GM12878 (cell line): Measurements from ENCODE around the gene TMUB1.

Experiments
- EZH2 ChIP-seq: IDR thresholded peaks from 2 replicates; pipeline ENCODE4 v1.6.1; 2012; ENCODE audit warnings: low read depth, mild to moderate bottlenecking, control low read depth, inconsistent platforms, low read length, borderline replicate concordance; ENCODE audit not compliant: control insufficient read depth
- HCFC1 ChIP-seq: fragments of 150-350 bp; IDR thresholded peaks from 2 replicates; pipeline ENCODE4 v1.6.1; 2014; ENCODE audit warnings: low read length
- POLR2A ChIP-seq: IDR thresholded peaks from 2 replicates; pipeline ENCODE4 v1.6.1; 2011; ENCODE audit warnings: low read depth, mild to moderate bottlenecking, low read length
- TF ChIP-seq, protein P1 (sequence below), 3 experiments: IDR thresholded peaks in 2 of 3; conservative IDR thresholded peaks in 1 of 3; 2 replicates each; pipeline ENCODE4 v1.5.1; 2011; ENCODE audit warnings: low read depth in 3 of 3, low read length in 3 of 3, mild to moderate bottlenecking in 3 of 3, control low read depth in 2 of 3, moderate library complexity in 2 of 3, inconsistent platforms in 1 of 3, mixed read lengths in 1 of 3; ENCODE audit not compliant: control insufficient read depth in 2 of 3, insufficient read depth in 1 of 3; ENCODE audit errors: extremely low read depth in 1 of 3

GRCh38 chr7:151053096-151053495, 30.2 kb downstream of the TMUB1 start:
- TF ChIP-seq EZH2 (no peak), HCFC1 (no peak), POLR2A (no peak)
- TF ChIP-seq, protein P1, sequence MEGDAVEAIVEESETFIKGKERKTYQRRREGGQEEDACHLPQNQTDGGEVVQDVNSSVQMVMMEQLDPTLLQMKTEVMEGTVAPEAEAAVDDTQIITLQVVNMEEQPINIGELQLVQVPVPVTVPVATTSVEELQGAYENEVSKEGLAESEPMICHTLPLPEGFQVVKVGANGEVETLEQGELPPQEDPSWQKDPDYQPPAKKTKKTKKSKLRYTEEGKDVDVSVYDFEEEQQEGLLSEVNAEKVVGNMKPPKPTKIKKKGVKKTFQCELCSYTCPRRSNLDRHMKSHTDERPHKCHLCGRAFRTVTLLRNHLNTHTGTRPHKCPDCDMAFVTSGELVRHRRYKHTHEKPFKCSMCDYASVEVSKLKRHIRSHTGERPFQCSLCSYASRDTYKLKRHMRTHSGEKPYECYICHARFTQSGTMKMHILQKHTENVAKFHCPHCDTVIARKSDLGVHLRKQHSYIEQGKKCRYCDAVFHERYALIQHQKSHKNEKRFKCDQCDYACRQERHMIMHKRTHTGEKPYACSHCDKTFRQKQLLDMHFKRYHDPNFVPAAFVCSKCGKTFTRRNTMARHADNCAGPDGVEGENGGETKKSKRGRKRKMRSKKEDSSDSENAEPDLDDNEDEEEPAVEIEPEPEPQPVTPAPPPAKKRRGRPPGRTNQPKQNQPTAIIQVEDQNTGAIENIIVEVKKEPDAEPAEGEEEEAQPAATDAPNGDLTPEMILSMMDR (IDR thresholded peaks at IDR 0.05 in 2 of 3, conservative IDR thresholded peaks at IDR 0.05 in 1 of 3; ENCODE audit: control insufficient read depth in 2 of 3, extremely low read depth in 1 of 3, insufficient read depth in 1 of 3, low read depth in 3 of 3, low read length in 3 of 3), result no peak
